Neural crest cell (in vitro differentiated cells): ENCODE results near the gene ACTL10. TPM values are rescaled to one million over a fixed set of nuclear protein-coding genes. Genes with fewer than 3 reads are reported as not detected.

Source experiments
- DNase-seq: peaks from one replicate; pipeline ENCODE4 v3.0.0; 2021; ENCODE audit warnings: low read depth, mixed read lengths, low spot score
- H3K27ac Mint-ChIP-seq: one replicate; pipeline ENCODE4 v1.8.0; 2021; ENCODE audit warnings: mild to moderate bottlenecking, mixed read lengths; ENCODE audit not compliant: unreplicated experiment
- H3K27me3 Mint-ChIP-seq: 2 replicates; pipeline ENCODE4 v1.8.0; 2021; ENCODE audit warnings: low read depth, mild to moderate bottlenecking, mixed read lengths
- H3K36me3 Mint-ChIP-seq: 2 replicates; pipeline ENCODE4 v1.8.0; 2021; ENCODE audit warnings: low read depth, mild to moderate bottlenecking, mixed read lengths
- H3K4me1 Mint-ChIP-seq: 2 replicates; pipeline ENCODE4 v1.8.0; 2021; ENCODE audit warnings: mixed read lengths
- H3K4me3 Mint-ChIP-seq: one replicate; pipeline ENCODE4 v1.8.0; 2021; ENCODE audit warnings: mild to moderate bottlenecking, mixed read lengths
- H3K9me3 Mint-ChIP-seq: 2 replicates; pipeline ENCODE4 v1.8.0; 2021; ENCODE audit warnings: mixed read lengths
- CTCF ChIP-seq: fragments of 200-600 bp; sonication (generic); conservative IDR thresholded peaks from 2 replicates; pipeline ENCODE4 v1.5.0; 2021; ENCODE audit warnings: antibody characterized with exemption, mild to moderate bottlenecking
- total RNA-seq: library from RNA; stranded (reverse); gene quantifications from 2 replicates; pipeline ENCODE4 v1.2.1, GENCODE V29; 2021

The ACTL10 gene
- total RNA-seq, 1 donor from 2014 or later, result 0.75 TPM

- peak; percentile 81 for DNase-seq
- peaks cover 15% of the 10 kb centered on the region for H3K27me3 Mint-ChIP-seq
- TF ChIP-seq CTCF, result no peak
- H3K9me3 Mint-ChIP-seq, result no peaks in the 10 kb centered on the region
- peaks cover 9% of the 10 kb centered on the region for H3K36me3 Mint-ChIP-seq
- H3K27ac Mint-ChIP-seq, result peak within 1 kb of the TSS; percentile 95
- peak within 1 kb of the TSS; percentile 90 for H3K4me3 Mint-ChIP-seq
- peaks cover 56% of the 10 kb centered on the region for H3K4me1 Mint-ChIP-seq
Observed at GRCh38 chr20:33674294-33675135, 7.8 kb downstream of the ACTL10 start, which contains the start of gene NECAB3. Gene NECAB3, minus strand, starts transcription at chr20:33674428. Its CDS starts 76 bp downstream, at chr20:33674352.

- Mint-ChIP-seq H3K27ac (peak overlapping the region; percentile 47), H3K36me3 (peaks cover 7% of the 10 kb centered on the region), H3K4me3 (peak overlapping the region; percentile 83), H3K4me1 (peaks cover 51% of the 10 kb centered on the region), H3K27me3 (peaks cover 10% of the 10 kb centered on the region), H3K9me3 (no peaks in the 10 kb centered on the region)
- no peak for DNase-seq
- no peak for TF ChIP-seq CTCF
Observed at GRCh38 chr20:33675136-33675959, 8.6 kb downstream of the ACTL10 start.

- no peak for DNase-seq
- peaks cover 10% of the 10 kb centered on the region for H3K27me3 Mint-ChIP-seq
- H3K27ac Mint-ChIP-seq, result no peak overlapping the region
- peak overlapping the region; percentile 83 for H3K4me3 Mint-ChIP-seq
- TF ChIP-seq CTCF, result no peak
- peaks cover 7% of the 10 kb centered on the region for H3K36me3 Mint-ChIP-seq
- peaks cover 50% of the 10 kb centered on the region for H3K4me1 Mint-ChIP-seq
- no peaks in the 10 kb centered on the region for H3K9me3 Mint-ChIP-seq
Observed at GRCh38 chr20:33676121-33676520, 9.4 kb downstream of the ACTL10 start.

GRCh38 chr20:33676652-33677645 lies 10.2 kb downstream of the ACTL10 start:
- peaks cover 7% of the 10 kb centered on the region for H3K36me3 Mint-ChIP-seq
- TF ChIP-seq CTCF, result no peak
- H3K4me3 Mint-ChIP-seq, result peak overlapping the region; percentile 83
- H3K9me3 Mint-ChIP-seq, result no peaks in the 10 kb centered on the region
- peaks cover 53% of the 10 kb centered on the region for H3K4me1 Mint-ChIP-seq
- H3K27ac Mint-ChIP-seq, result no peak overlapping the region
- peaks cover 10% of the 10 kb centered on the region for H3K27me3 Mint-ChIP-seq
- no peak for DNase-seq
